Adipocyte (in vitro differentiated cells): Measurements from ENCODE around the gene NME1.
A peak's percentile ranks its signal among the peaks of the same experiment; 100 is the strongest.
"Not testable (repeated sequence)": the region's sequence is repeated elsewhere in the genome, so short reads cannot be mapped to it uniquely, and the experiment has no call there.

ENCODE experiments used
- DNase-seq: peaks from one replicate; pipeline ENCODE4 v3.0.0-alpha.2; 2015; ENCODE audit warnings: low read depth
- H3K27me3 ChIP-seq: replicated peaks from 2 replicates; pipeline ENCODE4 v1.7.0; 2013; ENCODE audit warnings: mild to moderate bottlenecking, low read length, moderate library complexity; ENCODE audit not compliant: control insufficient read depth, insufficient read depth
- H3K36me3 ChIP-seq: 2 replicates; pipeline ENCODE4 v1.7.0; 2013; ENCODE audit warnings: low read length, mild to moderate bottlenecking, moderate library complexity; ENCODE audit not compliant: control insufficient read depth, insufficient read depth, severe bottlenecking
- H3K4me1 ChIP-seq: 2 replicates; pipeline ENCODE4 v1.7.0; 2013; ENCODE audit warnings: mild to moderate bottlenecking, low read length, moderate library complexity; ENCODE audit not compliant: control insufficient read depth, insufficient read depth
- H3K4me3 ChIP-seq: 2 replicates; pipeline ENCODE4 v1.7.0; 2013; ENCODE audit warnings: mild to moderate bottlenecking, low read length, moderate library complexity
- H3K9ac ChIP-seq: 2 replicates; pipeline ENCODE4 v1.7.0; 2013; ENCODE audit warnings: mild to moderate bottlenecking, low read length, moderate library complexity
- H3K9me3 ChIP-seq: 2 replicates; pipeline ENCODE4 v1.7.0; 2013; ENCODE audit warnings: mild to moderate bottlenecking, low read length, moderate library complexity; ENCODE audit not compliant: control insufficient read depth

NME1 gene

GRCh38 chr17:51153210-51154072 is at the start of gene NME1:
TSS of gene NME1 (plus strand) at chr17:51153559. CDS start at chr17:51155655, 2,096 bp downstream.
- peak within 1 kb of the TSS; percentile 91 for H3K9ac ChIP-seq
- peak; percentile 100 for DNase-seq
- no peaks in the 10 kb centered on the region for H3K27me3 ChIP-seq
- no peaks in the 10 kb centered on the region for H3K9me3 ChIP-seq
- H3K4me1 ChIP-seq = peaks cover 18% of the 10 kb centered on the region
- peak within 1 kb of the TSS; percentile 91 for H3K4me3 ChIP-seq
- H3K36me3 ChIP-seq = peaks cover 13% of the 10 kb centered on the region

GRCh38 chr17:51107778-51108177 is 45.6 kb upstream of the NME1 start:
- Histone ChIP-seq H3K4me1 (peaks cover 23% of the 10 kb centered on the region), H3K36me3 (no peaks in the 10 kb centered on the region), H3K9me3 (no peaks in the 10 kb centered on the region), H3K27me3 (no peaks in the 10 kb centered on the region), H3K9ac (no peak overlapping the region), H3K4me3 (no peak overlapping the region)
- no peak for DNase-seq

DNA sequence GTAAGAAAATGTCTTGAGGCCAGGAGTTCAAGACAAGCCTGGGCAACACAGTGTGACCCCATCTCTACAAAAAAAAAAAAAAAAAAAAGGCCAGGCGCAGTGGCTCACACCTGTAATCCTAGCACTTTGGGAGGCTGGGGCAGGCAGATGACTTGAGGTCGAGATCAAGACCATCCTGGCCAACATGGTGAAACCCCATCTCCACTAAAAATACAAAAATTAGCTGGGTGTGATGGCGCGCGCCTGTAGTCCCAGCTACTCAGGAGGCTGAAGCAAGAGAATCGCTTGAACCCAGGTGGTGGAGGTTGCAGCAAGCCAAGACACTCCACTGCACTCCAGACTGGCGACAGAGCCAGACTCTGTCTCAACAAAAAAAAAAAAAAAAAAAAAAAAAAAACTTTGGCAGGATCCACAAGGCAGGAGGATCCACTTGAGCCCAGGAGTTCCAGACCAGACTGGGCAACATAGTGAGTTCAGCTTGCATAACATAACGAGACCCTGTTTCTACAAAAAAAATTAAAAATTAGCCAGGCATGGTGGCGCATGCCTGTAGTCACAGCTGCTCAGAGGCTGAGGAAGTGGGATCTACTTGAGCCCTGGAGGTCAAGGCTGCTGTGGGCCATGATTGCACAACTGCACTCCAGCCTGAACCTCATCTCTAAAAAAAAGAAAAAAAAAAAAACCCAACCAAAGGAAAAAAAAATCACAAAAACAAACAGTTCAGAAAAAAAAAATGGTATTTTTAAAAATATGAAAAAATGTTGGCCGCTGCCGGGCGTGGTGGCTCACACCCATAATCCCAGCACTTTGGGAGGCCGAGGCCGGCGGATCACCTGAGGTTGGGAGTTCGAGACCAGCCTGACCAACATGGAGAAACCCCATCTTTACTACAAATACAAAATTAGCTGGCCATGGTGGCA is 40.8 kb upstream of the NME1 start:
- DNase-seq = peak; percentile 51
- H3K9ac ChIP-seq, H3K4me3 ChIP-seq, H3K9me3 ChIP-seq, H3K27me3 ChIP-seq, H3K36me3 ChIP-seq: not testable (repeated sequence)
- peaks cover 26% of the 10 kb centered on the region for H3K4me1 ChIP-seq

DNA sequence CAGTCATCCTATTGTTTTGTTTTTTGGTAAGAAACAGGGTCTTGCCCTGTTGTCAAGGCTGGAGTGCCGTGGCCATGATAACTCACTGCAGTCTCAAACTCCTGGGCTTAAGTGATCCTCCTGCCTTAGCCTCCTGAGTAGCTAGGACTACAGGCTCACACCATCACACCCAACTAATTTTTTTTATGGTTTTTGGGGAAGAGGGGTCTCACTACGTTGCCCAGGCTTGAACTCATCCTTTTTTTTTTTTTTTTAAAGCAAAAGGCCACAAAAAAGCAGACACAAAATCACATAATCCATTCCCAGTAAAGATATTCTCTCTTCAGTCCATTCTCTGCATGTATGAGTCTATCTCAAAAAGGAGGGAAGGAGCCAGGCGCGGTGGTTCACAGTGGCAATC is 38.2 kb upstream of the NME1 start:
- H3K36me3 ChIP-seq = no peaks in the 10 kb centered on the region

DNA sequence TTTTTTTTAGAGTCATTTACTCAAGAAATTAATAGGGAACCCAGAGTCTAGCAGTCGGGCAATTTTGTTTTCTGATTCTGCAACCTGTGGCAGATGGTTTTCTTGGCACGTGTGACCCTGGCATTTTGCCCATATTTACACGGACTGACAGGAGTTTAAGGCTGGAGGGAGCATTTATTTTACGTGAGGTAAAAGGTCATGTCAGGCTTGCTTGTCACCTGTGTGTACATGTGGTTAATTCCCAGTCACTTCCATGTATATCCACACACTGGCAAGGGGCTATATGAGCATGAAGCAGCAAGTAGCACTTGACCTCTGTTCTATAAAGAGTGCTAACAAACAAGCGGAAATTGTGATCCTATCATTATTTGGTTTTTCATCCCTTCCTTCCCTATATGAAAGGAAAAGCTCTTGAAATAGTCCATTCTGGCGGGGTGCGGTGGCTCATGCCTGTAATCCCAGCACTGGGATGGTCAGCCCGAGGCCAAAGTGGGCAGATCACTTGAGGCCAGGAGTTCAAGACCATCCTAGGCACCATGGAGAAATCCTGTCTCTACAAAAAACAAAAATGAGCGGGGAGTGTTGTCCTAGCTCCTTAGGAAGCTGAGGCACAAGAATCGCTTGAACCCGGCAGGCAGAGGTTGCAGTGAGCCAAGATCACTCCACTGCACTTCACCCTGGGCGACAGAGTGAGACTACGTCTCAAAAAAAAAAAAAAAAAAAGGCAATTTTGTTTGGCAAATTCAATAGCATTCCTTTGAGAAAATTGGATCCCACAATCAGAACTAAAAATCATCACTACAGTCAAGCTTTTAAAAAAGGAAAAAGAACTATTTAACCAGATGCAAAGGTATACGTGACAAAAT is 34.8 kb upstream of the NME1 start:
- no peak for DNase-seq
- H3K36me3 ChIP-seq = no peaks in the 10 kb centered on the region
- peaks cover 41% of the 10 kb centered on the region for H3K4me1 ChIP-seq
- H3K27me3 ChIP-seq = no peaks in the 10 kb centered on the region
- peak overlapping the region; percentile 100 for H3K4me3 ChIP-seq
- peak overlapping the region; percentile 97 for H3K9ac ChIP-seq
- H3K9me3 ChIP-seq = no peaks in the 10 kb centered on the region

More for the DNA sequence above, 38.2 kb upstream of the NME1 start:
- no peak overlapping the region for H3K9ac ChIP-seq
- H3K4me3 ChIP-seq = no peak overlapping the region
- H3K27me3 ChIP-seq = no peaks in the 10 kb centered on the region
- no peak for DNase-seq
- no peaks in the 10 kb centered on the region for H3K9me3 ChIP-seq
- H3K4me1 ChIP-seq = peaks cover 42% of the 10 kb centered on the region

DNA sequence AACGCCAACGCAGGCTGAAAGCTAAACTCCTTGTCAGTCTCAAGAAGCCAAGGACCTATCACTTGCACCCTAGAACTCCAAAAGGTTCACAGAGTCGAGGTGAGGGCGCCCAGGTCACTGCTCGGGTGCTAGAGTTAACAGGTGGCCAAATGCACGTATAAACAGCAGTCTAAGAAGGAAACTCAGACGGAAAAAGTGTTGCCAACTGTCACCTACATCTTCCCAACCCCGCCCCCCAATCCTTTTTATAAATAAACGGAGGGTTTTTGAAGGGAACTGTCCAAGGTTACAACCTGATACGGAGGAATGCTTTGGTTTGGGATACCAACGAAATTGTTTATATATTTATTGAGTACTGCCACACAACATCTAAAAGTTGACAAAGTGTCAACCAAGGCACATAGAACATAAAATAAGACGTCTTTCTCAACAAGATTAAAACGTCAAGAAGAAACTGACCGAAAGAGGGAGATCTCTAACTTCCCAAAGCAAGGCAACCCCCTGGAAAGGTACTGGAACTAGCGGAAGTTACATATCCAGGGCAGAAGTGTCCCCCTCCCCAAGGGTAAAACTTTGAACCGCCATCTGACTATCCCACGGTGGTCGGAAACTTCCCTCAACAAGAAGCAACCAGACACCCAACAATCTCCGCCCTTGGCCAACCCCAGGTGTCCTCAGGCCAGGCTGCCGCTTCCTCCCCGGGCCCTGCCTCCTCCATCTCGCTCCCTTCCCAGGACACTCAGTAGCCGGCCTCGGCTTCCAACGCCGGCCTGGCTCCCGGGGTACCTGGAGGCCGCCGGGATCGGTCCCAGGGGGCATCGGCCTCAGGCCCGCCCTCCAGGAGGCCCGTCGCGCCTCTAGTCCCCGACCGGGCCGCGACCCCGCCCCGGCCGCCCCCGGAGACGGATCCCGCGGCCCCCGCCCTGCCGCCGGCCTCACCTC is 33.7 kb upstream of the NME1 start:
- peak overlapping the region; percentile 97 for H3K9ac ChIP-seq
- peak; percentile 78 for DNase-seq
- H3K9me3 ChIP-seq = no peaks in the 10 kb centered on the region
- no peaks in the 10 kb centered on the region for H3K27me3 ChIP-seq
- H3K4me1 ChIP-seq = peaks cover 41% of the 10 kb centered on the region
- peak overlapping the region; percentile 100 for H3K4me3 ChIP-seq
- H3K36me3 ChIP-seq = no peaks in the 10 kb centered on the region

DNA sequence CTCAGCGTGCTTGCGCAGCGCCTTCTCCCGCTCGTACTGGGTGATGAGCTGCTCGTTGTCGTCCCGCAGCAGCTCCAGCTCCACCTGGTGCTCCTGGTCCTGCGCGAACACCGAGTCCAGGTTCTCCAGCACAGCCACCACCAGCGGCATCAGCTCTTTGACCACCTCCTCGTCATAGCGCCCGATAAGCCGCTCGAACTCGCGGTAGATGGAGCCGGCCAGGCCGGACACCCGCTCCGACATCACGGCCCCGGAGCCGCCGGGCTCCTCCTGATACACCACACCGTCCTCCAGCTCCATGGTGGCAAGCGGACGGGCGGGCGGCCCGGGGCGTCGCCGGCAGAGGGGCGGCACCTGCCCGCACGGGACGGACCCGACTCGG is 33.0 kb upstream of the NME1 start:
- no peak for DNase-seq
- no peaks in the 10 kb centered on the region for H3K27me3 ChIP-seq
- H3K9ac ChIP-seq = peak overlapping the region; percentile 97
- no peaks in the 10 kb centered on the region for H3K9me3 ChIP-seq
- H3K36me3 ChIP-seq = no peaks in the 10 kb centered on the region
- peaks cover 41% of the 10 kb centered on the region for H3K4me1 ChIP-seq
- H3K4me3 ChIP-seq = peak overlapping the region; percentile 100

- DNase-seq = peak; percentile 99
- Histone ChIP-seq H3K4me1 (peaks cover 41% of the 10 kb centered on the region), H3K9ac (peak within 1 kb of the TSS; percentile 97), H3K4me3 (peak within 1 kb of the TSS; percentile 100), H3K27me3 (no peaks in the 10 kb centered on the region), H3K9me3 (no peaks in the 10 kb centered on the region), H3K36me3 (no peaks in the 10 kb centered on the region)
Observed at GRCh38 chr17:51120739-51121619, 32.4 kb upstream of the NME1 start, which contains the start of gene SPAG9. TSS of gene SPAG9 (minus strand) at chr17:51120868. CDS start at chr17:51120656, 212 bp downstream.

DNA sequence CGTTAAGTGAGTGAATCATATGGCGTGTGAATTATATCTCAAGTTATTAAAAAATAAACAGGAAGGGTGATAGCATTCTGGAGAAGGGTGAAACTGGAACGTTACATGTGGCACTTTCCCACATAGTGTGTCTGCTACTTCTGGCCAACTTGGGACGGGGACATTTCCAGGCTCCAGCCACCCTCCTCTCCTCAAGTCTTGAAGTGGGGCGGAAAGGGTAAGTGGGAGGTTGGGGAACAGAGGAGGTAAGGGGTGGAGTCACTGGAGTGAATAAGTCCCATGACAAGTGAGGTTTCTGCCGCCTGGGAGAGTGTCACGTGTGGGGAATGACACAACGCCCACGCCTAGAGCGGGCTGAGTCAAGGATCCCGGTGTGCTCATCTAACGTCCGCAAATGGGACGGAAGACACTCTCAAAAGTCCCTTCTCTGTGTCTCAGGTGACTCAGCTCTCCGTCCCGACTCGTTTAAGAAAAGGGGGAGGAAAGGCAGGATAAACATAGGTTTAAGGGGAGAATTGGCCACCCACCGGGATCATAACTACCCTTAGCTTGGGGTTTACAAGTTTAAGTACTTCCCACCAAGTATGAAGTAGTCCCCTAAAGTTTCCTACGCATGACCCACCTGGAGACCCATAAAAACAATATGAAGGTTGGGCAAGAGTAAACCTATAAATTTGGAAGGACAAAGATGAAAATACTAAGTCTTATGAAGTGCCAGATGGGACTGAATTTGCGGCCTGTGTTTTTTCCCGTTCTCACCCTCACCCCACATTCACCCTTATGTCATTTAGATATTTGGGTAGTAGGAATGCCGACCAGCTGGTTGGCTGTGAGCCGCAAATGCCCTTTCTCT is 31.5 kb upstream of the NME1 start:
- H3K4me3 ChIP-seq = peak overlapping the region; percentile 87
- H3K9me3 ChIP-seq = no peaks in the 10 kb centered on the region
- H3K36me3 ChIP-seq = no peaks in the 10 kb centered on the region
- H3K27me3 ChIP-seq = no peaks in the 10 kb centered on the region
- peak; percentile 93 for DNase-seq
- peak overlapping the region; percentile 96 for H3K9ac ChIP-seq
- H3K4me1 ChIP-seq = peaks cover 36% of the 10 kb centered on the region
